ENCODE data around the gene ABI3. TPM values are rescaled to one million over a fixed set of nuclear protein-coding genes. Genes with fewer than 3 reads are reported as not detected.

Gene ABI3
- total RNA-seq, 4 donors from 2014 or later, result 2.3 to 6.7 (median 3.0) TPM

DNA sequence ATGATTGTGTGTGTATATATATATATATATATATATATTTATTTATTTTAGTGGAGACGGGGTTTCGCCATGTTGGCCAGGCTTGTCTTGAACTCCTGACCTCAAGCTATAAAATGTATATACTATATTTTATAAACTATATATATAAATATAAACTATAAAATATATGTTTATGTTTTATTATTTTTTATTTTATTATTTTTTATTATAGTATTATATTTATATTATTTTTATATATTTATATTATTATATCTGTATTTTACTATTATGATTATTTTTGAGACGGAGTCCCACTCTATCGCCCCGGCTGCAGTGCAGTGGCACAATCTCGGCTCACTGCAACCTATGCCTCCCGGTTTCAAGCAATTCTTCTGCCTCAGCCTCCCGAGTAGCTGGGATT lies 30.5 kb downstream of the ABI3 start:
- Histone ChIP-seq H3K36me3 (no peaks in the 10 kb centered on the region), H3K9me3 (no peaks in the 10 kb centered on the region), H3K4me3 (no peak overlapping the region), H3K27ac (no peak overlapping the region), H3K27me3 (peaks cover 3% of the 10 kb centered on the region), H3K4me1 (peaks cover 4% of the 10 kb centered on the region)
- 85% methylated on average over 8 of the region's 8 CpGs for WGBS
- TF ChIP-seq EP300 (IDR thresholded peaks at IDR 0.05) (no peak), POLR2AphosphoS5 (IDR thresholded peaks at IDR 0.05) (no peak), POLR2A (IDR thresholded peaks at IDR 0.05) (no peak)
- TF ChIP-seq, protein P1, sequence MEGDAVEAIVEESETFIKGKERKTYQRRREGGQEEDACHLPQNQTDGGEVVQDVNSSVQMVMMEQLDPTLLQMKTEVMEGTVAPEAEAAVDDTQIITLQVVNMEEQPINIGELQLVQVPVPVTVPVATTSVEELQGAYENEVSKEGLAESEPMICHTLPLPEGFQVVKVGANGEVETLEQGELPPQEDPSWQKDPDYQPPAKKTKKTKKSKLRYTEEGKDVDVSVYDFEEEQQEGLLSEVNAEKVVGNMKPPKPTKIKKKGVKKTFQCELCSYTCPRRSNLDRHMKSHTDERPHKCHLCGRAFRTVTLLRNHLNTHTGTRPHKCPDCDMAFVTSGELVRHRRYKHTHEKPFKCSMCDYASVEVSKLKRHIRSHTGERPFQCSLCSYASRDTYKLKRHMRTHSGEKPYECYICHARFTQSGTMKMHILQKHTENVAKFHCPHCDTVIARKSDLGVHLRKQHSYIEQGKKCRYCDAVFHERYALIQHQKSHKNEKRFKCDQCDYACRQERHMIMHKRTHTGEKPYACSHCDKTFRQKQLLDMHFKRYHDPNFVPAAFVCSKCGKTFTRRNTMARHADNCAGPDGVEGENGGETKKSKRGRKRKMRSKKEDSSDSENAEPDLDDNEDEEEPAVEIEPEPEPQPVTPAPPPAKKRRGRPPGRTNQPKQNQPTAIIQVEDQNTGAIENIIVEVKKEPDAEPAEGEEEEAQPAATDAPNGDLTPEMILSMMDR (IDR thresholded peaks at IDR 0.05), result no peak
- no peak for DNase-seq (ENCODE audit: low spot score in 2 of 2)

DNA sequence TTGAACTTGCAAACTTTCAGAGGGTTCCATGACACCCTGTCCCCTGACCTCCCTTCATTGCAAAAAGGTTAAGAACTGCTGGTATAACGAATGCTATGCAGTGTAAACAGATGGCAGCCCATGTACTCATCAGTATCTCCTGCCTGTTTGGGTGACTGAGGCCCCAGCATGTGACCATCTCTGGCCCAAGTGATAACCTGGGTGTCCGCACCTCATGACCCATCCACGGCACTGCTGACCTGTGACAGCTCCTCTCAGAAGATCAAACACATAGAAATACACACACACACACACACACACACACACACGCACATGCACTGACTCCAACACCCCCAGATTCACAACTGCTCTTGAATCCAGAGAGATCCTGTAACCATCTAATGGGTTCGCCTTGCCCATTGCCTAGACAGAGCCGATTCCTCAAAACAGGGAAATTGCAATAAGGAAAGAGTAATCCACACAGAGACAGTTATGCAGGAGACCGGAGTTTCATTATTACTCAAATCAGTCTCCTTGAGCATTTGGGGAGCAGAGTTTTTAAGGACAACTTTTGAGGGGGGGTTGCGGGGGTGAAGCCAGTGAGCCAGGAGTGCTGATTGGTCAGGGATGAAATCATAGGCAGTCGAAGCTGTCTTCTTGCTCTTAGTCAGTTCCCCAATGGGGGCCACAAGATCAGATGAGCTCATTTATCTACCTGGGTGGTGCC lies 31.3 kb downstream of the ABI3 start:
- no peak for DNase-seq (ENCODE audit: low spot score in 2 of 2)
- no peak for TF ChIP-seq POLR2A (IDR thresholded peaks at IDR 0.05)
- TF ChIP-seq, protein P1 (IDR thresholded peaks at IDR 0.05), result no peak
- no peak for TF ChIP-seq EP300 (IDR thresholded peaks at IDR 0.05)
- Histone ChIP-seq H3K27me3 (peaks cover 11% of the 10 kb centered on the region), H3K27ac (no peak overlapping the region), H3K36me3 (no peaks in the 10 kb centered on the region), H3K9me3 (no peaks in the 10 kb centered on the region), H3K4me1 (peaks cover 4% of the 10 kb centered on the region), H3K4me3 (no peak overlapping the region)
- WGBS, result 81% methylated on average over 9 of the region's 9 CpGs

DNA sequence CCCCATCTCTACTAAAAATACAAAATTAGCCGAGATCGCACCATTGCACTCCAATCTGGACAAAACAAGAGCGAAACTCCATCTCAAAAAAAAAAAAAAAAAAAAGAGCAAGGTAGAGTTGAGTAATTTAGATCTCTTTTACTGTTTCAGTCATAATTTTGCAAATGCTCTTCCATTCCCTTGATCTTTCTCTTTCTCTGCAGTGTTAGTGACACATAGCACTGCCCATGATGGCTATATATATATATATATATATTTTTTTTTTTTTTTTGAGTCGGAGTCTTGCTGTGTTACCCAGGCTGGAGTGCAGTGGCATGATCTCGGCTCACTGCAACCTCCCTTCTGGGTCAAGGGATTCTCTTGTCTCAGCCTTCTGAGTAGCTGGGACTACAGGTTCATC lies 32.3 kb downstream of the ABI3 start:
- Histone ChIP-seq H3K4me3 (no peak overlapping the region), H3K9me3 (no peaks in the 10 kb centered on the region), H3K4me1 (no peaks in the 10 kb centered on the region), H3K27me3 (peaks cover 12% of the 10 kb centered on the region), H3K27ac (no peak overlapping the region), H3K36me3 (no peaks in the 10 kb centered on the region)
- TF ChIP-seq, protein P1 (IDR thresholded peaks at IDR 0.05), result no peak
- no peak for TF ChIP-seq POLR2AphosphoS5 (IDR thresholded peaks at IDR 0.05)
- no peak for TF ChIP-seq EP300 (IDR thresholded peaks at IDR 0.05)
- TF ChIP-seq POLR2A (IDR thresholded peaks at IDR 0.05), result no peak
- 89% methylated on average over 5 of the region's 5 CpGs for WGBS
- no peak for DNase-seq (ENCODE audit: low spot score in 2 of 2)

DNA sequence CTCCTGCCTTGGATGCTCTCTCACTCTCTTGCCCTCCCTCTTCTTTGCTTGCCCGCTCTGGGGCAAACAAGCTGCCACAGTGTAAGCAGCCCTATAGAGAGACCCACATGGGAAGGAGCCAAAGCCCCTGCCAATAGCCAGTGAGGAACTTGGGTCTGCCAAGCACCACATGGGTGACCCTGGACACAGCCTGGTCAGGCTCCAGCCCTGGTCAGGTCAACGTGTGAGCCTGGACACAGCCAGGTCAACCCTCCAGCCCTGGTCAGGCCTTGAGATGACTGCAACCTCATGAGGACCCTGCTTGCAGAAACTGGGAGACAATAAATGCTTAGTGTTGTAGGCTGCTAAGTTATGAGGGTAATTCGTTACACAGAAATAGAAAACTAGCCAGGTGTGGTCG lies 34.3 kb downstream of the ABI3 start:
- Histone ChIP-seq H3K4me3 (no peak overlapping the region), H3K9me3 (no peaks in the 10 kb centered on the region), H3K36me3 (no peaks in the 10 kb centered on the region), H3K4me1 (peaks cover 3% of the 10 kb centered on the region), H3K27ac (no peak overlapping the region), H3K27me3 (peaks cover 12% of the 10 kb centered on the region)
- DNase-seq (ENCODE audit: low spot score in 2 of 2), result no peak
- whole genome bisulfite sequencing, result 94% methylated on average over 4 of the region's 4 CpGs
- TF ChIP-seq POLR2A (IDR thresholded peaks at IDR 0.05), result no peak
- TF ChIP-seq, protein P1 (IDR thresholded peaks at IDR 0.05), result no peak
- TF ChIP-seq POLR2AphosphoS5 (IDR thresholded peaks at IDR 0.05), result no peak
- no peak for TF ChIP-seq EP300 (IDR thresholded peaks at IDR 0.05)

DNA sequence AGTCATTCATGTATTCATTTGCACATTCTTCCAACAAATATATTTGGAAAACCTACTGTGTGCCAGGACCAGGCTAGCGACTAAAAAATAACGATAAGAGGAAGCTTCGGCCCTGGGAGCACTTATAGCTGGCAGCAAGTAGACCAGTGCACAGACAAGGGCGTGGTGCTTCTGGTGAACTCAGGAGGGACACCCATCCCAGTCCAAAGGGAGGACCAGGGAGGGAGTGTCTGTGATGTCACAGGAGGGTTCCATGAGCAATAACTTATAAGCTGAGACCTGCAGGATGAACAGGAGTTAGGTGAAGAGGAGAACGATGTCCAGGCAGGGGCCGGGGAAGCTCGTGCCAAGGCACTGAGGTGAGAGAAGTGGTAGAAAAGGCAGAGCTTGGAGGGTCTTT lies 37.4 kb downstream of the ABI3 start:
- DNase-seq (ENCODE audit: low spot score in 2 of 2), result no peak
- 80% methylated on average over 7 of the region's 7 CpGs for WGBS
- H3K9me3 ChIP-seq, result no peaks in the 10 kb centered on the region

More for the DNA sequence above, 37.4 kb downstream of the ABI3 start:
- no peaks in the 10 kb centered on the region for H3K36me3 ChIP-seq
- H3K4me1 ChIP-seq, result peaks cover 3% of the 10 kb centered on the region
- no peak overlapping the region for H3K27ac ChIP-seq
- peaks cover 12% of the 10 kb centered on the region for H3K27me3 ChIP-seq
- TF ChIP-seq EP300 (IDR thresholded peaks at IDR 0.05) (no peak), POLR2AphosphoS5 (IDR thresholded peaks at IDR 0.05) (no peak), POLR2A (IDR thresholded peaks at IDR 0.05) (no peak)
- TF ChIP-seq, protein P1 (IDR thresholded peaks at IDR 0.05), result no peak
- H3K4me3 ChIP-seq, result no peak overlapping the region
